Right forelimb (tissue), 1 donor: ENCODE results near the gene RBKS.
"Not testable (repeated sequence)": the region's sequence is repeated elsewhere in the genome, so short reads cannot be mapped to it uniquely, and the experiment has no call there.

Experiments
- DNase-seq: peaks from one replicate; pipeline ENCODE4 v3.0.0-alpha.2; 2018

The RBKS gene

GRCh38 chr2:27869763-27870162, 20.4 kb downstream of the RBKS start:
- no peak for DNase-seq

- DNase-seq = no peak
Measured at GRCh38 chr2:27866237-27866636, 23.9 kb downstream of the RBKS start.

GRCh38 chr2:27863955-27864354, 26.2 kb downstream of the RBKS start:
- not testable (repeated sequence) for DNase-seq

- DNase-seq = no peak
Measured at GRCh38 chr2:27863146-27863545, 27.0 kb downstream of the RBKS start.

- no peak for DNase-seq
Measured at GRCh38 chr2:27860111-27860510, 30.1 kb downstream of the RBKS start.

- DNase-seq = no peak
Measured at GRCh38 chr2:27857417-27858172, 32.6 kb downstream of the RBKS start.

- no peak for DNase-seq
Measured at GRCh38 chr2:27856956-27857355, 33.2 kb downstream of the RBKS start.

GRCh38 chr2:27856386-27856785, 33.8 kb downstream of the RBKS start:
- no peak for DNase-seq

- no peak for DNase-seq
Measured at GRCh38 chr2:27855476-27855875, 34.7 kb downstream of the RBKS start.

- DNase-seq = no peak
Measured at GRCh38 chr2:27854229-27854862, 35.8 kb downstream of the RBKS start.

GRCh38 chr2:27852691-27853090, 37.5 kb downstream of the RBKS start:
- DNase-seq = no peak

GRCh38 chr2:27849558-27850205, 40.5 kb downstream of the RBKS start:
- DNase-seq = no peak

GRCh38 chr2:27847333-27847732, 42.9 kb downstream of the RBKS start:
- no peak for DNase-seq

GRCh38 chr2:27844821-27845255, 45.3 kb downstream of the RBKS start:
- no peak for DNase-seq

GRCh38 chr2:27843992-27844391, 46.2 kb downstream of the RBKS start:
- no peak for DNase-seq

GRCh38 chr2:27842894-27843293, 47.3 kb downstream of the RBKS start:
- no peak for DNase-seq

GRCh38 chr2:27839022-27839618, 51.1 kb downstream of the RBKS start:
- no peak for DNase-seq

GRCh38 chr2:27838502-27838901, 51.7 kb downstream of the RBKS start:
- DNase-seq = no peak

GRCh38 chr2:27833931-27834330, 56.3 kb downstream of the RBKS start:
- no peak for DNase-seq

GRCh38 chr2:27832396-27832795, 57.8 kb downstream of the RBKS start:
- no peak for DNase-seq

- no peak for DNase-seq
Measured at GRCh38 chr2:27831279-27832050, 58.7 kb downstream of the RBKS start.

- DNase-seq = no peak
Measured at GRCh38 chr2:27830656-27831055, 59.5 kb downstream of the RBKS start.

- DNase-seq = no peak
Measured at GRCh38 chr2:27829791-27830190, 60.4 kb downstream of the RBKS start.
